GM18511 (cell line): ENCODE data around the gene ODC1.

Source experiments
- ATAC-seq: cut with Tn5 transposase; IDR thresholded peaks from one replicate; pipeline ENCODE4 v1.9.1; 2021; ENCODE audit warnings: mild to moderate bottlenecking, moderate library complexity; ENCODE audit not compliant: unreplicated experiment

ODC1 gene

GRCh38 chr2:10402653-10403215 is 45.4 kb downstream of the ODC1 start:
- ATAC-seq = no peak

DNA sequence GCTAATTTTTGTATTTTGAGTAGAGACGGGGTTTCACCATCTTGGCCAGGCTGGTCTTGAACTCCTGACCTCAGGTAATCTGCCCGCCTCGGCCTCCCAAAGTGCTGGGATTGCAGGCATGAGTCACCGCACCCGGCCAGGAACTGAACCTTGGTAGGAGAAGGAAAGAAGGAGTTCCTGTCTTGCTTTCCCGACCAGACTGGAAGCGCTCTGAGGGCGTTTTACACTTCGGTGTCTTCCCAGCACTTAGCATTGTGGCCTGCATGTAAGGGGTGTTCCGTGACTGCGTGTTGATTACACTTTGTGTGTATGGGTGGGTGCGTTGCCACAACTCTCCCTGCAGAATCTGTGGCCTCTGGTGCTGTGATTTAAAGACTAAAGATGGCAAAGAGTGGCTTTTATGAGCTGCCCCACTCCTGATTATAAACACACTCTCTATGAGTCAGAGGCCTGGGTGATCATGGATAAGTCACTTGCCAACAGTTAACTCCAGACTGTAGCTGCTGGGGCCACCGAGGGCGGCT is 46.0 kb downstream of the ODC1 start:
- no peak for ATAC-seq

DNA sequence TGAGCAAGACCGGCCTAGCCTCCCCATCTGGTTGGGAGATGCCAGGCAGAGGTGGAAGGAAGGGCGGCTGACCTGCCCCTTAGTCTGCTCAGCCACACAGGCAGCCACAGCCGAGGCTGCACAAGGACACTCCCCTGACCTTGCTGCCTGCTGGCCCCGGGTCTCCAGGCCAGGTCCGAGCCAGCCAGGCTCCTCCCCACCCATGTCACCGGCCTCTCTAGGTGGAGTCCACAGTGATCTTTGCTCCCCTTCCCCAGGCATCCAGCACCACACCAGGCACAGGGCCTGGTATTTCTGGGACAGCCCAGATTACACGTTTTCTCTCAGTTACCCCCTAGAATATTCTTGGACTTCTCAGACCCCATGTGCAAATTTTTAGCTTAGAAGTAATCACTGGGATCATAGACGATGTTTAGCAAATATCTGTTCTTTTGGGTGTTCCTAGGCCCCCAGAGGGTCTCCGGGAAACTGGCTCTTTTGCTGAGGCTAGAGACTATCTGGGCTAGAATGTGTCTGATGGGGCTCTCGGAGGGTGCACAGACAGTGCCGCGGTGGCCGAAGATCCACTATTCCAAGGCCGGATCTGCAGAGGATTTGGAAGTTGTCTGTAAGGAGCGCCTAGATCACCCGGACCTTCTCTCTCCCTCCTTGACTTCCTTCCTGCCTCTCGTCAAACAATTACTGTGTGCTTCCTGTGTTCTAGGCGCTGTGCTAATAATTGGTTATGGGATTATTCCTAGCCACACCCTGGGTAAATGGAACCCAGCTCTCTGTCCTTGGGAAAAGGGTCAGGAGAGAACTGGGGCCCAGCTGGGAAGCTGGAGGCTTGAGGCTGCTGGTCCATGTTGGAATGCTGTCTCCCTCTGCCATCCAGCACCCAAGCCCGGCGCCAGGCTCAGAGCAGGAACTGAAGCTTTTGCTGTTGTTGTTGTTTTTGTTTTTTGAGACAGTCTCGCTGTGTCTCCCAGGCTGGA is 46.9 kb downstream of the ODC1 start:
- no peak for ATAC-seq

DNA sequence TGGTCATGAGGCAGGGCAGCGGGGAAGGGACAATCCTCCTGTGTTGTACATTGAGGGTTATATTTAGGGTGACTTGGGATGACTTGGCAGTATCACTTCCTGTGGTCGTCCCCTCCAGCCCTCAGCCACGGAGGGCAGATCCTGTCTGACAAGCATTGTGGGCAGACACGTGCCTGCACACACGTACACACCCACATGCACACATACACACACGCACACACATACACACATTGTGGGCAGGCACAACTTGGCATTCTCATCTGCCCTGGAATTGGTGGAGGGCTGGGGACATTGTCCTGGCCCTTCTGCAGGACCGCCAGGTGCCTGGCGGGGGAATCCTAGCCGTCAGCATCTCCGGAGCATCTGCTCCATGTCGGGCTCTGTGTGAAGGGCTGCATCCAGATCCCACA is 47.6 kb downstream of the ODC1 start:
- no peak for ATAC-seq

GRCh38 chr2:10400002-10400401 is 48.1 kb downstream of the ODC1 start:
- ATAC-seq = no peak

DNA sequence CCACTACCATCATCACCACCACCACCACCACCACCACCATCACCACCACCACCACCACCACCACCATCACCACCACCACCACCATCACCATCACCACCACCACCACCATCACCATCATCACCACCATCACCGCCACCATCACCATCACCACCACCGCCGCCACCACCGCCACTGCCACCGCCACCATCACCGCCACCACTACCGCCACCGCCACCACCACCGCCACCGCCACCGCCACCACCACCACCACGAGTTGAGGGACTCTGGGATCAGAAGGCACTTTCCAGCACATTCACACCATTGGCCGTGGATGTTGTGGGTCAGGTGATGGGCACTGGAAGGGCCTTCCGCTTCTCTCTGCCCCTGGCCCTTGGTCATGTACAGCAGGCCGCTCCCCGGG is 48.8 kb downstream of the ODC1 start:
- ATAC-seq = no peak

- ATAC-seq = no peak
Measured at GRCh38 chr2:10398496-10398895, 49.6 kb downstream of the ODC1 start.

GRCh38 chr2:10397878-10398277 is 50.2 kb downstream of the ODC1 start:
- ATAC-seq = no peak

DNA sequence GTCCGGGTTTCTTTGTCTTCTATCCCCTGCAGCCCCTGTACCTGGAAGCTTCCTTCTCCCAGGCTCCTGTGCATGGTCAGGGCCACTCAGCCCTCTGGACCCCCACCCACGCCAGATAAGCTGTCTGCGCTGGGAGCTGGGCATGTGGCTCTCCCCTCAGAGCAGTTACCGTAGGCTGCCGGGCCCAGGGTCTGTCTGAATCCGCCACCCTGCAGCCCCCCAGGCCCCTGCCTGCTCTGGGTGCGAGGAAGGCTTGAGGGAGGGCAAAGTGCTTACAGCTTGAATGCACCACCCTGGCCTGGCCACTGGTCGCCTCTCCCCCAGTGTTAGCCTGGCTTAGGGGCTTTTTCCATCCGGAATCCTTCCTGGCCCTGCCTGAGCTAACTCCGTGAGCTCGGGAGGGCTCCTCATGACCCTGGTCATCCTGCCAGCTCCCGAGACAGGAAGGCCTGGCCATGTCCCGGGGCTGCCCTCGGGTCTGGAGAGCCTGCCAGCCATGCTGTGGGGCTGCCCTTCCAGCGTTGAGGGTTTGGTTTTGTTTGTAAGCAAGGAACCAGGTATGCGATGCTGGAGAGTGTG is 50.7 kb downstream of the ODC1 start:
- no peak for ATAC-seq

GRCh38 chr2:10396464-10396863 is 51.7 kb downstream of the ODC1 start:
- ATAC-seq = no peak

GRCh38 chr2:10395893-10396292 is 52.2 kb downstream of the ODC1 start:
- ATAC-seq = no peak

- no peak for ATAC-seq
Measured at GRCh38 chr2:10393640-10393982, 54.5 kb downstream of the ODC1 start.

GRCh38 chr2:10392951-10393639 is 55.0 kb downstream of the ODC1 start:
- no peak for ATAC-seq

DNA sequence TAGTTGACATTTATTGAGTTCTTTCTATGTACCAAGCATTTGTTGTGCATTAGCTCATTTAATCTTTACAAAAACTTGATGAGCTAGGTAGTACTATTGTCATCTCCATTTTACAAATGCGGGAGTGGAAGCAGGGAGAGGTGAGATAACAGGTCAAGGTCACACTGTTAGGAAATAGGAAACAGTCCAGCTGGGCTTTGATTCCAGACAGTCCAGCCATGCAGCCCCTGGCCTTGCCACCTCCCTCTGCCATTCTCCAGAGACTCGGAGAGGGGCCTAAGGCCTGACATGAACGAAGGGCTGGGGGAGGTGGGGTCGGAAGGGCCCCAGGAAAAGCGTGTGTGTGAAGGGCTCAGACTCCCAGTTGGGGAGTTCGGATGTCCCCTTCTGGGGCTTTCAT is 55.6 kb downstream of the ODC1 start:
- ATAC-seq = no peak

- ATAC-seq = no peak
Measured at GRCh38 chr2:10392100-10392499, 56.0 kb downstream of the ODC1 start.

- no peak for ATAC-seq
Measured at GRCh38 chr2:10390369-10390801, 57.7 kb downstream of the ODC1 start.
